Naive B cell (primary cell): ENCODE measurements around the gene VAMP2. TPM values are rescaled to one million over a fixed set of nuclear protein-coding genes. Genes with fewer than 3 reads are reported as not detected.

Experiments used
- ATAC-seq, 2 donors: fragments of 150-1000 bp; cut with Tn5 transposase; 2 replicates each; pipeline ENCODE4 v1.10.0; 2021; ENCODE audit warnings: low read depth in 2 of 2, mild to moderate bottlenecking in 2 of 2, moderate library complexity in 2 of 2
- DNase-seq: peaks from one replicate; pipeline ENCODE4 v3.0.0; 2022
- H3K27ac Mint-ChIP-seq, 6 donors: one replicate each; pipeline ENCODE4 v1.8.0; 2020 to 2022; ENCODE audit warnings: mild to moderate bottlenecking in 6 of 6, mixed read lengths in 6 of 6, moderate library complexity in 5 of 6, inconsistent platforms in 2 of 6
- H3K27me3 Mint-ChIP-seq, 3 donors: one replicate each; pipeline ENCODE4 v1.8.0; 2021 to 2022; ENCODE audit warnings: mixed read lengths in 3 of 3, mild to moderate bottlenecking in 1 of 3
- H3K36me3 Mint-ChIP-seq, 2 donors: one replicate each; pipeline ENCODE4 v1.8.0; 2020 to 2022; ENCODE audit warnings: mixed read lengths in 2 of 2, inconsistent platforms in 1 of 2, mild to moderate bottlenecking in 1 of 2
- H3K4me1 Mint-ChIP-seq, 3 donors: one replicate each; pipeline ENCODE4 v1.8.0; 2020 to 2022; ENCODE audit warnings: mixed read lengths in 3 of 3, inconsistent platforms in 1 of 3, mild to moderate bottlenecking in 1 of 3, moderate library complexity in 1 of 3
- H3K4me3 Mint-ChIP-seq, 8 donors: one replicate each; pipeline ENCODE4 v1.8.0; 2020 to 2022; ENCODE audit warnings: mild to moderate bottlenecking in 8 of 8, mixed read lengths in 8 of 8, moderate library complexity in 8 of 8, inconsistent platforms in 2 of 8
- H3K9me3 Mint-ChIP-seq, 7 donors: one replicate each; pipeline ENCODE4 v1.8.0; 2020 to 2022; ENCODE audit warnings: mixed read lengths in 7 of 7, mild to moderate bottlenecking in 5 of 7, inconsistent platforms in 2 of 7, moderate library complexity in 1 of 7
- polyA plus RNA-seq, 6 donors: library from polyadenylated mRNA; unstranded; fragments of 300-500 nt; fragmentation: Illumina TruSeq; gene quantifications; one replicate each; pipeline ENCODE4 v1.2.3, GENCODE V29; 2021; ENCODE audit warnings: low read depth in 6 of 6

The VAMP2 gene
- polyA plus RNA-seq, 6 donors from 2014 or later = 37.8 to 89.1 (median 65.9) TPM

- Mint-ChIP-seq H3K4me3 (peak overlapping the region in 2 of 8 donors; percentile 47 to 64), H3K27ac (peak overlapping the region in 3 of 6 donors; percentile 20 to 89 (median 39)), H3K4me1 (peaks cover 4 to 17% (median 11%) of the 10 kb centered on the region in 3 donors), H3K9me3 (no peaks in the 10 kb centered on the region), H3K36me3 (peaks cover 0 to 19% of the 10 kb centered on the region in 2 donors), H3K27me3 (no peaks in the 10 kb centered on the region)
- ATAC-seq = no peak
- no peak for DNase-seq
Observed at GRCh38 chr17:8141741-8142140, 21.0 kb downstream of the VAMP2 start.

- Mint-ChIP-seq H3K9me3 (no peaks in the 10 kb centered on the region), H3K36me3 (peaks cover 0 to 12% of the 10 kb centered on the region in 2 donors), H3K27me3 (no peaks in the 10 kb centered on the region), H3K27ac (peak overlapping the region in 5 of 6 donors; percentile 39 to 90 (median 67)), H3K4me3 (peak overlapping the region in 3 of 8 donors; percentile 7 to 64 (median 37)), H3K4me1 (peaks cover 7 to 13% (median 7%) of the 10 kb centered on the region in 3 donors)
- no peak for ATAC-seq
- DNase-seq = no peak
Observed at GRCh38 chr17:8141045-8141444, 21.7 kb downstream of the VAMP2 start.

DNA sequence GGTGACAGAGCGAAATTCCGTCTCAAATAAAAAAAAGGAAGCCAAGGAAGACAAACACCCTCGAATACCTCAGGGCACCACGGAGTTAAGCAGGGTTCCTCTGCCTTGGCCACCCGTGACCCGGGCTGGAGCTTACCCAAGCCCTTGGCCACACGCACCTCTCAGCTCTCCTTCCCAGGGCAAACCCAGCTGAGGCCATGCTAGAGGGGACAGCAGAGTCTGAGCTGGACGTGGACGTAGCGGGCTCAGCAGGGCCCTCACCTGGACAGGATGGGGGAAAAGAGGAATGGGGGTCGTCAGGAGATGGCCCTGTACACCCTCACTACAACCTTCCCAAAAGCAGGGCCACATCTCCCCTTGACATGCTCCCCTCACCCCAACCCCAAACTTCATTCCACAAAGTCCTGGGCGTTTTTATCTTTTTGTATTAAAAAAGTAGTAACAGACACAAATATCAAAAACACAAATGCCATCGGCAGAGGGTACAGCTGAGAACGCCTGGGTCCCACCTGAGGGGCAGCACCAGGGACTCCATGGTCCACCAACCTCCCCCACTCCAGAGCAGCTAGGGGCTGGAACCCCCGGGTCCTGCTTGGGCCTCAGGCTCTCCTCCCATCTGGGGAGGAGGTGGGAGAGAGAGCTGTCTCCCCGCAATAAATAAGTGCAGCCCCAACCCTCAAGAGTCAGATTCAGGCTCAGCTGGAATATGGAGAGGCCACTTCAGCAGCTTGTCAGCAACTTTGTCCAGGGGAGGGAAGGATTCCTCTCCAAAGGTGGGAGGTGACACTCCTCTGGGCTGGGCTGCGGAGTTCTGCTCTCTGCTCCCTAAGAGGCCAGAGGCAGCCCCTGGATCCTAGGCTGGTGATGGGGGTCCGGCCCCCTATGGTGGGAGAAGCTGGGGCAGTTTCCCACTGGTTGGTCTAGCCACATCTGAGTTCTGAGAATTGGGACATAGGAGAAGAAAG, 22.4 kb downstream of the VAMP2 start:
- Mint-ChIP-seq H3K27ac (peak overlapping the region in 1 of 6 donors; percentile 47), H3K27me3 (no peaks in the 10 kb centered on the region), H3K9me3 (no peaks in the 10 kb centered on the region), H3K4me3 (no peak overlapping the region), H3K36me3 (peaks cover 0 to 8% of the 10 kb centered on the region in 2 donors), H3K4me1 (peaks cover 5 to 11% (median 7%) of the 10 kb centered on the region in 3 donors)
- DNase-seq (peak; percentile 6), ATAC-seq (no peak)

- peak; percentile 93 for DNase-seq
- H3K27ac Mint-ChIP-seq = no peak overlapping the region
- no peaks in the 10 kb centered on the region for H3K9me3 Mint-ChIP-seq
- peaks cover 0 to 4% of the 10 kb centered on the region in 2 donors for H3K36me3 Mint-ChIP-seq
- ATAC-seq = peak; percentile 86 to 87
- H3K4me1 Mint-ChIP-seq = peaks cover 3 to 8% (median 7%) of the 10 kb centered on the region in 3 donors
- H3K4me3 Mint-ChIP-seq = no peak overlapping the region
- H3K27me3 Mint-ChIP-seq = no peaks in the 10 kb centered on the region
Observed at GRCh38 chr17:8138672-8139371, 23.9 kb downstream of the VAMP2 start.

- no peak overlapping the region for H3K4me3 Mint-ChIP-seq
- H3K27ac Mint-ChIP-seq = no peak overlapping the region
- peaks cover 0 to 7% (median 6%) of the 10 kb centered on the region in 3 donors for H3K4me1 Mint-ChIP-seq
- no peaks in the 10 kb centered on the region for H3K27me3 Mint-ChIP-seq
- DNase-seq (no peak), ATAC-seq (peak; percentile 40 to 45)
- no peaks in the 10 kb centered on the region for H3K36me3 Mint-ChIP-seq
- no peaks in the 10 kb centered on the region for H3K9me3 Mint-ChIP-seq
Observed at GRCh38 chr17:8138374-8138671, 24.4 kb downstream of the VAMP2 start.

- Mint-ChIP-seq H3K4me3 (no peak overlapping the region), H3K27me3 (no peaks in the 10 kb centered on the region), H3K27ac (no peak overlapping the region), H3K36me3 (no peaks in the 10 kb centered on the region), H3K4me1 (peaks cover 0 to 7% (median 6%) of the 10 kb centered on the region in 3 donors), H3K9me3 (no peaks in the 10 kb centered on the region)
- ATAC-seq (no peak), DNase-seq (peak; percentile 23)
Observed at GRCh38 chr17:8137645-8138373, 24.9 kb downstream of the VAMP2 start.

- no peak overlapping the region for H3K27ac Mint-ChIP-seq
- no peaks in the 10 kb centered on the region for H3K36me3 Mint-ChIP-seq
- peaks cover 7 to 23% (median 13%) of the 10 kb centered on the region in 3 donors for H3K27me3 Mint-ChIP-seq
- H3K4me1 Mint-ChIP-seq = peaks cover 0 to 4% (median 3%) of the 10 kb centered on the region in 3 donors
- H3K4me3 Mint-ChIP-seq = peak overlapping the region in 1 of 8 donors; percentile 35
- H3K9me3 Mint-ChIP-seq = no peaks in the 10 kb centered on the region
- DNase-seq (no peak), ATAC-seq (no peak)
Observed at GRCh38 chr17:8133941-8134340, 28.8 kb downstream of the VAMP2 start.

- Mint-ChIP-seq H3K36me3 (no peaks in the 10 kb centered on the region), H3K4me3 (no peak overlapping the region), H3K27me3 (peaks cover 10 to 24% (median 14%) of the 10 kb centered on the region in 3 donors), H3K4me1 (peaks cover 0 to 4% (median 3%) of the 10 kb centered on the region in 3 donors), H3K9me3 (no peaks in the 10 kb centered on the region), H3K27ac (no peak overlapping the region)
- no peak for DNase-seq
- no peak for ATAC-seq
Observed at GRCh38 chr17:8133399-8133798, 29.3 kb downstream of the VAMP2 start.

DNA sequence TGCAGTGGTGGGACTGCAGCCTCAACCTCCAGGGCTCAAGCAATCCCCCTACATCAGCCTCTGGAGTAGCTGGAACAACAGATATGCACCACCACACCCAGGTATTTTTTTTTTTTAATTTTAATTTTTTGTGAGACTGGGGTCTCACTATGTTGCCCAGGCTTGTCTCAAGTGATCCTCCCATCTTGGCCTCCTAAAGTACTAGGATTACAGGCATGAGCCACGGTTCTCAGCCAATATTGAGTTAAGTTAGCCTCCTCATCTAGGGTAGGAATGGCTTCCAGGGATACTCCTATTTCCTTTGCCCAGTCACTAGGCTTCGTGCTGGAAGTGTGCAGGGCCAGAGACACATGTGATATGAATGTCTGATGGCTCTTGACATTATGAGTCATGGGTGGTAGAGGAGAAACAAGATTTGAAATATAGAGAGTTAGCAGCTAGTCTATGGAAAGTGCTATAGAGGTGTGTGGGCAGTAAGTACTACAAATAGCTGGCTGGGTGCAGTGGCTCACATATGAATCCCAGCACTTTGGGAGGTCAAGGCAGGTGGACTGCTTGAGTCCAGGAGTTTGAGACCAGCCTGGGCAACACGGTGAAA, 30.8 kb downstream of the VAMP2 start:
- Mint-ChIP-seq H3K36me3 (no peaks in the 10 kb centered on the region), H3K4me3 (peak overlapping the region in 1 of 8 donors; percentile 21), H3K27ac (peak overlapping the region in 1 of 6 donors; percentile 72), H3K9me3 (no peaks in the 10 kb centered on the region), H3K27me3 (peaks cover 17 to 29% (median 20%) of the 10 kb centered on the region in 3 donors), H3K4me1 (peaks cover 5 to 11% (median 8%) of the 10 kb centered on the region in 3 donors)
- no peak for DNase-seq
- ATAC-seq = no peak

DNA sequence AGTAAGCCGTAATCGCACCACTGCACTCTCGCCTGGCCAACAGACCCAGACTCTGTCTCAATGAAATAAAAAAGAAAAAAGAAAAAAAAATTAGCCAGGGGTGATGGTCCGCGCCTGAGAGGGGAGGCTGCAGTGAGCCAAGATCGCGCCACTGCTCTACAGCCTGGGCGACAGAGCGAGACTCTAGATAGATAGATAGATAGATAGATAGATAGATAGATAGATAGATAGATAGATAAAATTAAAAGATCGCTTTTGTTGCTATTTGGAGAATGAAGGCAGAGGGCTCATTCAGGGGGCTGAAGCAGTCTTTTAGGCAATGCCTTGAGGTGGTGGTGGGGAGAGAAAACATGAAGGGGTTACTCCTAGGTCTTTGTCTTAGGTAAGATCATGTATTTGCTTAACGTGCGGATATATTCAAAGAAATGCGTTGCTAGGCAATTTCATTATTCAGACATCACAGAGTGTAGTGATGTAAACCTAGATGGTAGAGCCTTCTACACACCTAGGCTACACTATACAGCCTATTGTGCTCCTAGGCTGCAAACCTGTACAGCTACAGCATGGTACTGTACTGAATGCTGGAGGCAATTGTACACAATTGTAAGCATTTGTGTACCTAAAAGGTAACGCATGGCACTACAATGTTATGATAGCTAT, 34.5 kb downstream of the VAMP2 start:
- H3K27ac Mint-ChIP-seq = no peak overlapping the region
- H3K4me1 Mint-ChIP-seq = peaks cover 37 to 45% (median 42%) of the 10 kb centered on the region in 3 donors
- peaks cover 37 to 57% (median 42%) of the 10 kb centered on the region in 3 donors for H3K27me3 Mint-ChIP-seq
- no peak for DNase-seq
- H3K9me3 Mint-ChIP-seq = peaks cover 0 to 3% (median 0%) of the 10 kb centered on the region in 7 donors
- no peak for ATAC-seq
- no peaks in the 10 kb centered on the region for H3K36me3 Mint-ChIP-seq
- H3K4me3 Mint-ChIP-seq = peak overlapping the region in 2 of 8 donors; percentile 29 to 79

- H3K27me3 Mint-ChIP-seq = peaks cover 44 to 60% (median 48%) of the 10 kb centered on the region in 3 donors
- H3K9me3 Mint-ChIP-seq = peaks cover 0 to 3% (median 0%) of the 10 kb centered on the region in 7 donors
- peak; percentile 32 to 37 for ATAC-seq
- H3K27ac Mint-ChIP-seq = peak overlapping the region; percentile 71 to 100 (median 95)
- no peaks in the 10 kb centered on the region for H3K36me3 Mint-ChIP-seq
- DNase-seq = no peak
- H3K4me3 Mint-ChIP-seq = peak overlapping the region; percentile 89 to 99 (median 96)
- H3K4me1 Mint-ChIP-seq = peaks cover 47 to 58% (median 53%) of the 10 kb centered on the region in 3 donors
Observed at GRCh38 chr17:8126491-8127066, 36.2 kb downstream of the VAMP2 start.

GRCh38 chr17:8125947-8126490, 36.7 kb downstream of the VAMP2 start:
- Mint-ChIP-seq H3K27me3 (peaks cover 42 to 61% (median 48%) of the 10 kb centered on the region in 3 donors), H3K27ac (peak overlapping the region; percentile 52 to 100 (median 95)), H3K4me1 (peaks cover 49 to 59% (median 56%) of the 10 kb centered on the region in 3 donors), H3K4me3 (peak overlapping the region; percentile 83 to 98 (median 94)), H3K36me3 (no peaks in the 10 kb centered on the region), H3K9me3 (peaks cover 0 to 3% (median 0%) of the 10 kb centered on the region in 7 donors)
- ATAC-seq (peak in 1 of 2 donors; percentile 6), DNase-seq (no peak)
